ENCODE data around the gene ZBTB1. TPM values are rescaled to one million over a fixed set of nuclear protein-coding genes. Genes with fewer than 3 reads are reported as not detected.

The ZBTB1 gene
- total and polyA plus RNA-seq, 4 donors = 5.4 to 29.3 (median 10.7) TPM

GRCh38 chr14:64501411-64502171, 3.0 kb upstream of the ZBTB1 start:
- no peak for DNase-seq (ENCODE audit: low spot score)
- Histone ChIP-seq H3K4me3 (ENCODE audit: low read depth in 1 of 3, low read length in 3 of 3) (peak overlapping the region; percentile 7 to 22 (median 14)), H3K27ac (ENCODE audit: low read depth in 1 of 2, low read length in 2 of 2) (peak overlapping the region; percentile 99 to 100), H3K27me3 (ENCODE audit: control insufficient read depth in 4 of 4, insufficient read depth in 4 of 4, low read length in 3 of 4) (no peaks in the 10 kb centered on the region), H3K36me3 (ENCODE audit: control insufficient read depth in 4 of 4, insufficient read depth in 3 of 4, low read depth in 1 of 4, low read length in 3 of 4) (peaks cover 0 to 2% (median 0%) of the 10 kb centered on the region in 4 donors), H3K9me3 (ENCODE audit: control insufficient read depth in 4 of 4, low read length in 3 of 4) (no peaks in the 10 kb centered on the region), H3K9ac (ENCODE audit: low read depth in 1 of 2, low read length in 2 of 2) (peak overlapping the region in 1 of 2 donors; percentile 78), H3K4me1 (ENCODE audit: control insufficient read depth in 4 of 4, insufficient read depth in 4 of 4, low read length in 3 of 4) (peaks cover 8 to 30% (median 17%) of the 10 kb centered on the region in 4 donors)
- TF ChIP-seq JUND (IDR thresholded peaks at IDR 0.05) = peak in 1 of 2 donors; percentile 32
- no peak for TF ChIP-seq FOXA1 (IDR thresholded peaks at IDR 0.05)
- peak; percentile 13 for TF ChIP-seq TAF1 (conservative IDR thresholded peaks at IDR 0.05)
- peak; percentile 60 for TF ChIP-seq SP1 (IDR thresholded peaks at IDR 0.05)
- peak; percentile 63 for TF ChIP-seq REST (IDR thresholded peaks at IDR 0.05)
- no peak for TF ChIP-seq GABPA (IDR thresholded peaks at IDR 0.05 in 1 of 2, conservative IDR thresholded peaks at IDR 0.05 in 1 of 2)
- no peak for TF ChIP-seq EGR1 (IDR thresholded peaks at IDR 0.05; ENCODE audit: low read depth in 2 of 2)
- no peak for TF ChIP-seq HNF4G (IDR thresholded peaks at IDR 0.05)
- no peak for TF ChIP-seq ZBTB33 (IDR thresholded peaks at IDR 0.05)
- no peak for TF ChIP-seq FOXA2 (IDR thresholded peaks at IDR 0.05)
- TF ChIP-seq ATF3 (IDR thresholded peaks at IDR 0.05) = no peak
- peak; percentile 46 to 57 for TF ChIP-seq HNF4A (conservative IDR thresholded peaks at IDR 0.05)
- peak; percentile 22 for TF ChIP-seq MAX (IDR thresholded peaks at IDR 0.05)
- TF ChIP-seq NR2F2 (IDR thresholded peaks at IDR 0.05) = no peak
- peak; percentile 82 for TF ChIP-seq YY1 (IDR thresholded peaks at IDR 0.05)
- TF ChIP-seq RXRA (IDR thresholded peaks at IDR 0.05) = peak in 1 of 2 donors; percentile 49
- no peak for TF ChIP-seq CTCF (IDR thresholded peaks at IDR 0.05; ENCODE audit: low read depth, low read length, missing input control)
- peak in 1 of 2 donors; percentile 22 for TF ChIP-seq RAD21 (IDR thresholded peaks at IDR 0.05)
- WGBS = 30% methylated on average over 8 of the region's 8 CpGs

Data from liver (tissue), 9 donors.